Gastroesophageal sphincter (tissue), 3 donors: ENCODE results near the gene KNOP1.

ENCODE experiments used
- EP300 ChIP-seq: sonication (generic); formaldehyde crosslinking; IDR thresholded peaks from one replicate; pipeline ENCODE4 v1.6.1; 2017; ENCODE audit warnings: antibody characterized with exemption, mild to moderate bottlenecking
- POLR2A ChIP-seq, 2 donors: fragments of 450-650 bp; IDR thresholded peaks; one replicate each; pipeline ENCODE4 v1.6.1; 2017; ENCODE audit warnings: antibody characterized with exemption in 2 of 2, mild to moderate bottlenecking in 2 of 2, moderate library complexity in 1 of 2
- POLR2AphosphoS5 ChIP-seq: sonication (generic); formaldehyde crosslinking; IDR thresholded peaks from one replicate; pipeline ENCODE4 v1.6.1; 2017; ENCODE audit warnings: antibody characterized with exemption
- TF ChIP-seq, protein P1 (sequence below), 4 experiments: fragments of 200-600 bp in 2 of 4; fragments of 450-650 bp in 2 of 4; sonication (generic) in 1 of 4; IDR thresholded peaks; one replicate each; pipeline ENCODE4 v1.5.1; 2017 to 2019; ENCODE audit warnings: antibody characterized with exemption in 4 of 4, mild to moderate bottlenecking in 2 of 4, moderate library complexity in 2 of 4

DNA sequence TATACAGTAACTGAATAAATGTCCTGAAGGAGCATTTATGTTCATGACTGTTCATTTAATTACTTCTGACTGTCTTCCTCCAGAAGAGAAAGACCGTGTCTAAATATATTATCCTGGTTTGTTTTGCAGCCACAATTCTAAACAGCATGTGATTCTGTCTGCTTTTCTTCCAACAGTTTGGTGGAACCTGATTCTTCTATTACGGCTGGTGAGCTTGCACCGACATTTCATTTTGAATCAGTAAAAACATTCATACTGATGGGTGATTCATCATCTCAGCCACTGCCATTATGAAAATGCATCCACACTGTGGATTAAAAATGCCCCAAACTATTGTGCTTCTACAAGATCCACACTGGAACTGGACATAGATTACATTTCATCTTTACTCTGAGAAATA is 16.9 kb downstream of the KNOP1 start:
- TF ChIP-seq, protein P1, sequence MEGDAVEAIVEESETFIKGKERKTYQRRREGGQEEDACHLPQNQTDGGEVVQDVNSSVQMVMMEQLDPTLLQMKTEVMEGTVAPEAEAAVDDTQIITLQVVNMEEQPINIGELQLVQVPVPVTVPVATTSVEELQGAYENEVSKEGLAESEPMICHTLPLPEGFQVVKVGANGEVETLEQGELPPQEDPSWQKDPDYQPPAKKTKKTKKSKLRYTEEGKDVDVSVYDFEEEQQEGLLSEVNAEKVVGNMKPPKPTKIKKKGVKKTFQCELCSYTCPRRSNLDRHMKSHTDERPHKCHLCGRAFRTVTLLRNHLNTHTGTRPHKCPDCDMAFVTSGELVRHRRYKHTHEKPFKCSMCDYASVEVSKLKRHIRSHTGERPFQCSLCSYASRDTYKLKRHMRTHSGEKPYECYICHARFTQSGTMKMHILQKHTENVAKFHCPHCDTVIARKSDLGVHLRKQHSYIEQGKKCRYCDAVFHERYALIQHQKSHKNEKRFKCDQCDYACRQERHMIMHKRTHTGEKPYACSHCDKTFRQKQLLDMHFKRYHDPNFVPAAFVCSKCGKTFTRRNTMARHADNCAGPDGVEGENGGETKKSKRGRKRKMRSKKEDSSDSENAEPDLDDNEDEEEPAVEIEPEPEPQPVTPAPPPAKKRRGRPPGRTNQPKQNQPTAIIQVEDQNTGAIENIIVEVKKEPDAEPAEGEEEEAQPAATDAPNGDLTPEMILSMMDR (IDR thresholded peaks at IDR 0.05) = no peak
- TF ChIP-seq POLR2AphosphoS5 (no peak), EP300 (no peak), POLR2A (IDR thresholded peaks at IDR 0.05) (no peak)
